ENCODE data around the gene SLC10A3.

Gene SLC10A3

GRCh38 chrX:154526901-154527675, 36.7 kb upstream of the SLC10A3 start (continued):
- no peak for TF ChIP-seq ZNF26 (tag by site-specific recombination; IDR thresholded peaks at IDR 0.05)
- no peak for TF ChIP-seq SP2 (tag by site-specific recombination; IDR thresholded peaks at IDR 0.05)
- TF ChIP-seq ZNF366 (tag by site-specific recombination; conservative IDR thresholded peaks at IDR 0.05): peak; percentile 62; the same call in 1 of the 2 replicates
- TF ChIP-seq ZNF768 (tag by site-specific recombination; IDR thresholded peaks at IDR 0.05): no peak

GRCh38 chrX:154525606-154526490, 35.4 kb upstream of the SLC10A3 start:
- Histone ChIP-seq H3K4me3 (ENCODE audit: low read depth, low read length) (no peak overlapping the region), H3K27ac (ENCODE audit: extremely low read depth, low read depth, low read length) (no peak overlapping the region), H3K9me3 (ENCODE audit: control insufficient read depth, insufficient read depth, low read depth, low read length) (no peaks in the 10 kb centered on the region), H3K36me3 (ENCODE audit: control insufficient read depth in 2 of 2, insufficient read depth in 1 of 2, low read length in 2 of 2) (peaks cover 0 to 7% of the 10 kb centered on the region in 2 experiments; a peak in 1 of 3 replicates), H3K4me1 (ENCODE audit: control insufficient read depth, insufficient read depth, low read length) (0 out of 2 replicates have a peak, but pooled peaks cover 2% of the 10 kb centered on the region)
- TF ChIP-seq ZNF223 (tag by site-specific recombination; IDR thresholded peaks at IDR 0.05): no peak
- TF ChIP-seq ZNF121 (tag by site-specific recombination; IDR thresholded peaks at IDR 0.05): peak; percentile 86
- CTCF ChIA-PET: interaction anchor here (0.9 to 1.2 kb wide), 3 partner anchors 9 to 36 kb away, joined by 4 to 8 read pairs (median 5); partner anchors contain the start of gene SLC10A3
- POLR2A ChIA-PET: interaction anchor here (1.7 kb wide), 1 partner anchor 35 kb away, joined by 15 read pairs; the partner anchor contains the start of gene SLC10A3

GRCh38 chrX:154519389-154519788, 29.0 kb upstream of the SLC10A3 start:
- TF ChIP-seq ZNF626 (tag by site-specific recombination; IDR thresholded peaks at IDR 0.05): no peak
- no peak for TF ChIP-seq GFI1B (tag by site-specific recombination; IDR thresholded peaks at IDR 0.05)
- TF ChIP-seq ZNF211 (tag by site-specific recombination; IDR thresholded peaks at IDR 0.05; ENCODE audit: low read depth): no peak
- no peak for TF ChIP-seq ZNF529 (tag by site-specific recombination; IDR thresholded peaks at IDR 0.05; ENCODE audit: insufficient replicate concordance)
- no peak for TF ChIP-seq ZFP37 (tag by site-specific recombination; IDR thresholded peaks at IDR 0.05)
- TF ChIP-seq ZNF169 (tag by site-specific recombination; IDR thresholded peaks at IDR 0.05): no peak
- no peak for TF ChIP-seq ZNF404 (tag by site-specific recombination; IDR thresholded peaks at IDR 0.05)
- TF ChIP-seq HIC1 (tag by site-specific recombination; IDR thresholded peaks at IDR 0.05): no peak
- TF ChIP-seq ZNF585B (tag by site-specific recombination; IDR thresholded peaks at IDR 0.05): no peak
- TF ChIP-seq ZNF639 (tag by site-specific recombination; IDR thresholded peaks at IDR 0.05): no peak
- no peak for TF ChIP-seq ZNF571 (tag by site-specific recombination; IDR thresholded peaks at IDR 0.05)
- no peak for TF ChIP-seq SCRT2 (tag by site-specific recombination; IDR thresholded peaks at IDR 0.05)
- TF ChIP-seq ZBTB11 (tag by site-specific recombination; conservative IDR thresholded peaks at IDR 0.05; ENCODE audit: low read depth): no peak
- no peak for TF ChIP-seq ZBTB21 (tag by site-specific recombination; IDR thresholded peaks at IDR 0.05)
- POLR2A ChIA-PET: interaction anchor here (0.7 to 0.8 kb wide), 2 partner anchors 10 to 19 kb away, joined by 3 to 5 read pairs; no protein-coding TSS in a partner anchor
- no peaks in the 10 kb centered on the region for H3K36me3 ChIP-seq (ENCODE audit: control insufficient read depth in 2 of 2, insufficient read depth in 1 of 2, low read length in 2 of 2)
- H3K27ac ChIP-seq (ENCODE audit: extremely low read depth, low read depth, low read length): no peak overlapping the region
- CTCF ChIA-PET: interaction anchor here (0.9 kb wide), 1 partner anchor 146 kb away, joined by 3 read pairs; no protein-coding TSS in a partner anchor
- H3K4me3 ChIP-seq (ENCODE audit: low read depth, low read length): no peak overlapping the region
- H3K4me1 ChIP-seq (ENCODE audit: control insufficient read depth, insufficient read depth, low read length): peaks cover 3% of the 10 kb centered on the region; the same call in 1 of the 2 replicates
- no peaks in the 10 kb centered on the region for H3K9me3 ChIP-seq (ENCODE audit: control insufficient read depth, insufficient read depth, low read depth, low read length)

Measured in HEK293 (cell line).